Keratinocyte (primary cell): ENCODE measurements around the gene CASP10.

Experiments
- EZH2 ChIP-seq: IDR thresholded peaks from one replicate; pipeline ENCODE4 v1.6.1; 2012; ENCODE audit warnings: inconsistent platforms, mild to moderate bottlenecking, low read length, moderate library complexity
- TF ChIP-seq, protein P1 (sequence below), 3 experiments: IDR thresholded peaks in 1 of 3; conservative IDR thresholded peaks in 1 of 3; optimal IDR thresholded peaks in 1 of 3; 2 replicates in 2 of 3; 3 replicates in 1 of 3; pipeline versions ENCODE3 to v1.5.1; 2011; ENCODE audit warnings: low read length in 3 of 3, mild to moderate bottlenecking in 3 of 3, moderate library complexity in 2 of 3, control low read depth in 1 of 3, inconsistent platforms in 1 of 3; ENCODE audit not compliant: insufficient read depth in 2 of 3; ENCODE audit errors: extremely low read depth in 1 of 3

DNA sequence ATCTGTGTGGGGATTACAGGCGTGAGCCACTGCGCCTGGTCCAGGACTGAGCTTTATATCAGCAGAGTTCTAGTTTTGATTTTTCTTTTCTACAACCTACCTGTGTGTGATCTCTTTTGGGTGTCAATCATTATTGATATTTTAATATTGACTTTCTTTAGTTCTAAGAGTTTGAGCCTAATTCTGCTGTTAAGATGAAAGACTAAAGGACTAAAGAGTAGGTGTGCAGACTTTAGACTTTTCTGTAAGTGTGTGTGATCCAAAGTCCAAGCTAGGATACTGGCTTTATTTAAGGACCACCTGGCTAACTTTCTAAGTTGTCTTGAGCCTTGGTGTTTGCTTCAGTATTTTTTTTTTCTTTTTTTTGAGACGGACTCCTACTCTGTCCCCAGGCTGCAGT is 12.4 kb downstream of the CASP10 start:
- TF ChIP-seq, protein P1, sequence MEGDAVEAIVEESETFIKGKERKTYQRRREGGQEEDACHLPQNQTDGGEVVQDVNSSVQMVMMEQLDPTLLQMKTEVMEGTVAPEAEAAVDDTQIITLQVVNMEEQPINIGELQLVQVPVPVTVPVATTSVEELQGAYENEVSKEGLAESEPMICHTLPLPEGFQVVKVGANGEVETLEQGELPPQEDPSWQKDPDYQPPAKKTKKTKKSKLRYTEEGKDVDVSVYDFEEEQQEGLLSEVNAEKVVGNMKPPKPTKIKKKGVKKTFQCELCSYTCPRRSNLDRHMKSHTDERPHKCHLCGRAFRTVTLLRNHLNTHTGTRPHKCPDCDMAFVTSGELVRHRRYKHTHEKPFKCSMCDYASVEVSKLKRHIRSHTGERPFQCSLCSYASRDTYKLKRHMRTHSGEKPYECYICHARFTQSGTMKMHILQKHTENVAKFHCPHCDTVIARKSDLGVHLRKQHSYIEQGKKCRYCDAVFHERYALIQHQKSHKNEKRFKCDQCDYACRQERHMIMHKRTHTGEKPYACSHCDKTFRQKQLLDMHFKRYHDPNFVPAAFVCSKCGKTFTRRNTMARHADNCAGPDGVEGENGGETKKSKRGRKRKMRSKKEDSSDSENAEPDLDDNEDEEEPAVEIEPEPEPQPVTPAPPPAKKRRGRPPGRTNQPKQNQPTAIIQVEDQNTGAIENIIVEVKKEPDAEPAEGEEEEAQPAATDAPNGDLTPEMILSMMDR (optimal IDR thresholded peaks at IDR 0.05 in 1 of 3, IDR thresholded peaks at IDR 0.05 in 1 of 3, conservative IDR thresholded peaks at IDR 0.05 in 1 of 3; ENCODE audit: extremely low read depth in 1 of 3, insufficient read depth in 2 of 3, low read length in 3 of 3) = no peak
- TF ChIP-seq EZH2 = no peak
